ENCODE measurements around the gene SNX32.

Gene SNX32

GRCh38 chr11:65797711-65798110 is 36.1 kb upstream of the SNX32 start:
- DNase-seq, result no peak

- DNase-seq, result no peak
Observed at GRCh38 chr11:65798882-65799281, 34.9 kb upstream of the SNX32 start.

GRCh38 chr11:65801153-65801987 is 32.4 kb upstream of the SNX32 start:
- DNase-seq, result no peak

- no peak for DNase-seq
Observed at GRCh38 chr11:65802841-65803240, 30.9 kb upstream of the SNX32 start.

- DNase-seq, result no peak
Observed at GRCh38 chr11:65803797-65804492, 29.8 kb upstream of the SNX32 start.

- DNase-seq, result no peak
Observed at GRCh38 chr11:65806979-65807378, 26.8 kb upstream of the SNX32 start.

- DNase-seq, result no peak
Observed at GRCh38 chr11:65808744-65809341, 24.9 kb upstream of the SNX32 start.

- no peak for DNase-seq
Observed at GRCh38 chr11:65809496-65809895, 24.3 kb upstream of the SNX32 start.

- no peak for DNase-seq
Observed at GRCh38 chr11:65810046-65810868, 23.5 kb upstream of the SNX32 start.

GRCh38 chr11:65811764-65812475 is 21.8 kb upstream of the SNX32 start:
- no peak for DNase-seq

GRCh38 chr11:65814131-65814985 is 19.4 kb upstream of the SNX32 start:
- no peak for DNase-seq

GRCh38 chr11:65814986-65815565 is 18.7 kb upstream of the SNX32 start:
- DNase-seq, result no peak

GRCh38 chr11:65816696-65817095 is 17.1 kb upstream of the SNX32 start:
- DNase-seq, result no peak

- no peak for DNase-seq
Observed at GRCh38 chr11:65817312-65817834, 16.4 kb upstream of the SNX32 start.

- peak; percentile 56 for DNase-seq
Observed at GRCh38 chr11:65817835-65818680, 15.7 kb upstream of the SNX32 start.

- DNase-seq, result no peak
Observed at GRCh38 chr11:65821107-65821506, 12.7 kb upstream of the SNX32 start.

GRCh38 chr11:65822776-65823528 is 10.8 kb upstream of the SNX32 start:
- no peak for DNase-seq

GRCh38 chr11:65826984-65827735 is 6.6 kb upstream of the SNX32 start:
- DNase-seq, result no peak

Measured in SHP77 treated with DMSO at 0.1 percent for 48 hours (cell line).